AG09319 (cell line): ENCODE data around the gene SSBP2.

Source experiments
- DNase-seq: peaks from one replicate; pipeline ENCODE4 v3.0.0-alpha.2; 2010; ENCODE audit warnings: low read depth; ENCODE audit errors: extremely low read depth
- TF ChIP-seq, protein P1 (sequence below): IDR thresholded peaks from 2 replicates; pipeline ENCODE4 v1.5.1; 2011; ENCODE audit warnings: low read depth, mild to moderate bottlenecking, inconsistent platforms, low read length, moderate library complexity

SSBP2 gene

GRCh38 chr5:81519217-81519905 lies 231.5 kb downstream of the SSBP2 start:
- TF ChIP-seq, protein P1, sequence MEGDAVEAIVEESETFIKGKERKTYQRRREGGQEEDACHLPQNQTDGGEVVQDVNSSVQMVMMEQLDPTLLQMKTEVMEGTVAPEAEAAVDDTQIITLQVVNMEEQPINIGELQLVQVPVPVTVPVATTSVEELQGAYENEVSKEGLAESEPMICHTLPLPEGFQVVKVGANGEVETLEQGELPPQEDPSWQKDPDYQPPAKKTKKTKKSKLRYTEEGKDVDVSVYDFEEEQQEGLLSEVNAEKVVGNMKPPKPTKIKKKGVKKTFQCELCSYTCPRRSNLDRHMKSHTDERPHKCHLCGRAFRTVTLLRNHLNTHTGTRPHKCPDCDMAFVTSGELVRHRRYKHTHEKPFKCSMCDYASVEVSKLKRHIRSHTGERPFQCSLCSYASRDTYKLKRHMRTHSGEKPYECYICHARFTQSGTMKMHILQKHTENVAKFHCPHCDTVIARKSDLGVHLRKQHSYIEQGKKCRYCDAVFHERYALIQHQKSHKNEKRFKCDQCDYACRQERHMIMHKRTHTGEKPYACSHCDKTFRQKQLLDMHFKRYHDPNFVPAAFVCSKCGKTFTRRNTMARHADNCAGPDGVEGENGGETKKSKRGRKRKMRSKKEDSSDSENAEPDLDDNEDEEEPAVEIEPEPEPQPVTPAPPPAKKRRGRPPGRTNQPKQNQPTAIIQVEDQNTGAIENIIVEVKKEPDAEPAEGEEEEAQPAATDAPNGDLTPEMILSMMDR: no peak
- no peak for DNase-seq

GRCh38 chr5:81517462-81517861 lies 233.4 kb downstream of the SSBP2 start:
- DNase-seq: no peak
- TF ChIP-seq, protein P1: no peak

- TF ChIP-seq, protein P1: no peak
Measured at GRCh38 chr5:81516091-81516490, 234.8 kb downstream of the SSBP2 start.

DNA sequence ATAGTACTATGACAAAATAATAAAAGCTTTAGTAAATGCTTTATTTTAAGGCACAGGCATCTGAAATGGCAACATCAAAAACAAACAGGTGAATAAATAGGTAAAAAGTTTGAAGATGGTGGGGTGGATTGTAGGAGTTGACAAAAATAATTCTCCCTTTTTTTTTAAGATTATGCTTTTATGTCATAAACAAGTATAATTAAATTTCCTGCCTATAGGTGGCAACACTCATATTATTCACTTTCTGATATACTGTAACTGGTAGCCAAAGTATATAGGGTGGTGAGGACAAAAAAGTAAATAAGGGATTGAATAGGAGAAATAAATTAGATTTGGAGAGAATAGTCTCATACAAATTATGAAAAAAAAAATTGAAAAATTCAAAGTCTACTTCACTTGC lies 236.9 kb downstream of the SSBP2 start:
- TF ChIP-seq, protein P1: peak; percentile 4
- no peak for DNase-seq

More at GRCh38 chr5:81516091-81516490, 234.8 kb downstream of the SSBP2 start:
- DNase-seq: no peak

DNA sequence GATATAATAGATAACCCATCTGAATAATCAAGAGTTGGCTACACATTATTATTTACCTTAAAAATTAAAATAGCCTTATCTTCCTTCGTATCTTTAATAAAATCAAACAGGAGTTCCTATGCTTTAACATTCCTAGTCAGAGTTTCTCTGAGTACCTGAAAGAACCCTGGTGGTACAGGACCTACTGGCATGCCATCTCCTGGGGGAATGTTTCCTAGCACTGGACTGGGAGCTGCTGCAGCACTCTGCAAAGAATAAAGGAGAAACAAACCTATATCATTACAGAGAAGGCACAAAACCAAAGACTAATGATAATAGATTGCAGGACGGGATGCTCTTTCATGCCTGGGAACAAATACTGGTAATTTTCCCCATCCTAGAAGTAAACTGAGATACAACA lies 237.4 kb downstream of the SSBP2 start:
- TF ChIP-seq, protein P1: no peak
- DNase-seq: no peak

DNA sequence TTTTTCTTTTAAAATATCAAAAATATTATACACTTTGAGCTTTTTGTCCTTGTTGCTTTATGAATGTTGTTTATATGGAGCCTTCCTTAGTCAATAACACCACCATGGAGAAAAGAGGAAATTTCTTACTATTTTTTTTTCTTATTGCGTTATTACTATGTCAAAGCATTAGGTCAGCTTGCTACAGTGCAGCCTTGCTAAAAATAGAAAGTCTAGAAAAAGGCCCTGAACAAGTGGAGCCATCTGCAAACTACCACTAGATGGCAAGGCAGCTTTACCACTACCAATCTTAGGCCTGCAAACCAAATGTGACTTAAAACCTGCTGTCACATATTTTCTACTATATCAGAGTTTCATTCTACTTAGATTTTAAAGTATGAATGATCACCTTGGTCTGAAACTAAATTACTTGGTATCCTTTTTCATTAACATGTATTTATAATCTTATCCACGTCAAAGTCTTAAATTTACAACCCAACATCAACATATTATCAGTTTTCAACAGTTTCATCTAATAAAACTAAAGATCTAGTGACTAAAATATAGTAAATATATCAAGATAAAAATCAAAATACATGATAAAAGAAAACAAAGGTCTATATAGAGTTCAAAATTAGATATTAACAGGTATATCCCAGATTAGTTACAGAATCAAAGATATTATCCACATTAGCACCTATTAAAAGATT lies 243.9 kb downstream of the SSBP2 start:
- TF ChIP-seq, protein P1: peak; percentile 93
- DNase-seq: peak; percentile 75

DNA sequence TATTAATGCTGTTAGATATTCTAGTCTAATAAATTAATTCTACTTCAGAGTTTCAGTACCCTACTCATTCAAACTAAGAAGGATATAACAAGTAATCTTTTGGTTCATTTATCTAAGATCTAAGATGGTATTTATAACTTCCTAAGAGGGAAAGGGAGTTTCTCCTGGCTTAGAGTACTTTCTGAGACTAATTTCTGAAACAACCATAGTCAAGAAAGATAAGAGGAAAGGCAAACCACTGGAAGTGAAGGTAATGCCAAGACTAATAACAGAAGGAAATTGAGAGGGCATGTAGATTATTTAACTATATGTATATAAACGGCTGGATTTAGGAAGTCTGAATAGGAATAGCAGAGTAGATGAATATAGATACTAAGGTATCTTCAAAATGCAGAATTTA lies 244.5 kb downstream of the SSBP2 start:
- TF ChIP-seq, protein P1: no peak

More for the DNA sequence above, 244.5 kb downstream of the SSBP2 start:
- no peak for DNase-seq
